HG03066 (cell line): ENCODE measurements around the gene FAXDC2.
A peak's percentile ranks its signal among the peaks of the same experiment; 100 is the strongest.
"Not testable (repeated sequence)": the region's sequence is repeated elsewhere in the genome, so short reads cannot be mapped to it uniquely, and the experiment has no call there.

Source experiments
- ATAC-seq: cut with Tn5 transposase; IDR thresholded peaks from one replicate; pipeline ENCODE4 v1.9.1; 2021; ENCODE audit warnings: low read depth; ENCODE audit not compliant: unreplicated experiment

Gene FAXDC2

GRCh38 chr5:154862766-154863165 lies 12.4 kb upstream of the FAXDC2 start:
- no peak for ATAC-seq

DNA sequence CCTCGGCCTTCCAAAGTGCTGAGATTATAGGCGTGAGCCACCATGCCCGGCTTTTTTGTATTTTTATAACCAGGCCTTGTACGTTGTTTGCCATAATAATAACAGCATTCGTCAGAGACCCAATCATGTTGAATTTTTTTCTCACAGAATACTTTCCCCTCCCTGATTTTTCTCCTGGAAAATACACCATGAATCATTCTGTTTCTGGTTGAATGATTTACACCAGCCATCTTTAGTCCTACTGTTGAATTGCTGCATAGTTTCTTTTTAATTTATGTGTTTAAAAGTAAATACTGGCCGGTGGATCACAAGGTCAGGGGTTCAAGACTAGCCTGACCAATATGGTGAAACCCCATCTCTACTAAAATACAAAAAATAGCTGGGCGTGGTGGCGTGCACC lies 11.5 kb upstream of the FAXDC2 start:
- ATAC-seq, result no peak

DNA sequence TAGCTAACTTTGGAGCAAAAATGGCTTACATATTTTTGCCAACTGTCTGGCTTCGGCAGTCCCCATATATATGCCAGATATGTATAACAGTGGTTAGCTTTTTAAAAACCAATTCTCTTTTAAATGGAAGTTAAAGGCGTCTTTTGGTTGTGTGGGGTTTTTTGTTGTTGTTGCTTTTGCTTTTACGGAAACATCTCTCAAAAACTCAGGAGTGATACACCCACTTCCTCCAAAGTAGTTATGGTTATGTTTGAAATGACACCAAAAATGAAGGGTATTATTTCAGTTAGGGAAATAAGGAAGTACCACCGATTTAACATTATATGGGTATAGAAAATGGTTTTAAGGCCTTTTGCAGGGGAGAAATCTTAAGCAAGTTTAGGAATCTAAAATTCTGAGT lies 10.4 kb upstream of the FAXDC2 start:
- ATAC-seq, result no peak

DNA sequence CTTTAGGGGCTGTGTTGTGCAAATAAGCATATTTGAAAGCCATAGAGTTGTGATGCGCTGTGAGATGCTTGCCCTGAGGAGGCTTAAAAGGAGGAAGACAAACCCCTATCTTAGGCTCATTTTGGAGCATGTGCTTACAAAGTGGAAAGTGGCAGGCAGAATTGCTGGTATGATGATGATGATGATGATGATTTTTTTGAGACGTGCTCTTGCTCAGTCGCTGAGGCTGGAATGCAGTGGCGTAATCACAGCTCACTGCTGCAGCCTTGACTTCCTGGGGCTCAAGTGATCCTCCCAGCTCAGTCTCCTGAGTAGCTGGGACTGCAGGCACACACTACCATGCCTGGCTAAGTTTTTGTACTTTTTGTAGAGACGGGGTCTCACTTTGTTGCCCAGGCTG lies 9.7 kb upstream of the FAXDC2 start:
- no peak for ATAC-seq

GRCh38 chr5:154858972-154859871 lies 8.8 kb upstream of the FAXDC2 start:
- ATAC-seq, result no peak

GRCh38 chr5:154858297-154858971 lies 8.0 kb upstream of the FAXDC2 start, which contains the start of gene CNOT8:
Gene CNOT8 (plus strand): TSS chr5:154858627. CDS start chr5:154863279, 4,652 bp downstream.
- ATAC-seq, result peak; percentile 71

- peak; percentile 58 for ATAC-seq
Observed at GRCh38 chr5:154857530-154858296, 7.3 kb upstream of the FAXDC2 start.

GRCh38 chr5:154851351-154851750 lies 948 bp upstream of the FAXDC2 start:
- no peak for ATAC-seq

GRCh38 chr5:154849791-154850201 lies 607 bp downstream of the FAXDC2 start:
- no peak for ATAC-seq

DNA sequence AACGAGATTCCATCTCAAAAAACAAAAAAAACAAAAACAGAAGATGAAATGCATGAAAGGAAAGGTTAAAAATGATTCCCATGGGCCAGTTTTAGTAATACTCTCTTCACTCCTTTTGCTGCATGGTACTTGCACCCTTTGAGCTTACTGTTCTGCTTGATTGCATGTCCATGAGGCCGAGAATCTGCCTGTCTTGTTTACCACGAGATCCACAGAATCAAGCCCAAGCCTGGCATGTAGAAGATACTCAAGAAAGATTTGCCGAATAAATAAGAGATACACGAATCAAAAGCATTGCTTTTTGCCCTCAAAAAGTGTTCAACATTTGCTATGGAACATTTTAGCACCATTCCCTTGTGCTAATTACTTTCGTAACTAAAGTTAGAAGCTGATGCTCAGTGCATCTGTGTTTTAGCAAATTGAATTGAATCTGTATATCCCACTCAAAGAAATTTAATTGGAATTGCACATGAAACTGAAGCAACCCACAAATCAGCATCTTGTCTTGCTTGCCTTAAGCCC lies 1.1 kb downstream of the FAXDC2 start:
- ATAC-seq, result no peak

- no peak for ATAC-seq
Observed at GRCh38 chr5:154844809-154845208, 5.6 kb downstream of the FAXDC2 start.

DNA sequence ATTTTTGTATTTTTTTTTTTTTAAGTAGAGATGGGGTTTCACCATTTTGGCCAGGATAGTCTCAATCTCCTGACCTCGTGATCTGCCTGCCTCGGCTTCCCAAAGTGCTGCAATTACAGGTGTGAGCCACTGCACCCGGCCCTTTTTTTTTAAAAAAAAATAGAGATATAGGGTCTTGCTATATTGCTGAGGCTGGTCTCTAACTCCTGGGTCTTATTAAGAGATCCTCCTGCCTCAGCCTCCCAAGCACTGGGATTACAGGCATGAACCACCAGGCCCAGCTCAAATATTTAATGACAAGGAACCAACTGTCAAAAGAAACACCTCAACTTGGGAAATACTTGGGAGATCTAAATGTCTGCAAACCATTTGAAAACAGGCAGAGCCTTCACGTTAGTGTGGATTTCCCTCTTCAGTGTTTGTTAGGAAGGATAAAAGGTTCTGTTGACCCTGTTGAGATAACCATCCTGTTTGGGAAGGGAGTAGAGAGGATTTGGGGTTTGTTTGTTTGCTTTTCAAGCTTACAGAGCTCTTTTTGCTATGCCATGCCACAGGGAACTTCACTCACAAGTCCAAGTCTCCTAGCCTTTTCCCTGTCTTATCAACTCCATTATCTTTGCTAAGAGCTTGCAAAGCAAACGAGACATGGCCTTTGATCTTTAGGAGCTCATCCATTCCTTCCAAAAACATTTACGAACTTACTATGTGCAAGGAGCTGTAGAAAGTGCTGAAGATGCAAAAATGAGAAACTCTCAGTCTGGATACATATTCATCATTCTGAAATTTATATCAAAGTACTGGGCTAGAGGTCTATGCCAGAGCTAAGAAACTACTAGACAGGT lies 7.5 kb downstream of the FAXDC2 start:
- ATAC-seq, result no peak

GRCh38 chr5:154841273-154841661 lies 9.1 kb downstream of the FAXDC2 start:
- no peak for ATAC-seq

DNA sequence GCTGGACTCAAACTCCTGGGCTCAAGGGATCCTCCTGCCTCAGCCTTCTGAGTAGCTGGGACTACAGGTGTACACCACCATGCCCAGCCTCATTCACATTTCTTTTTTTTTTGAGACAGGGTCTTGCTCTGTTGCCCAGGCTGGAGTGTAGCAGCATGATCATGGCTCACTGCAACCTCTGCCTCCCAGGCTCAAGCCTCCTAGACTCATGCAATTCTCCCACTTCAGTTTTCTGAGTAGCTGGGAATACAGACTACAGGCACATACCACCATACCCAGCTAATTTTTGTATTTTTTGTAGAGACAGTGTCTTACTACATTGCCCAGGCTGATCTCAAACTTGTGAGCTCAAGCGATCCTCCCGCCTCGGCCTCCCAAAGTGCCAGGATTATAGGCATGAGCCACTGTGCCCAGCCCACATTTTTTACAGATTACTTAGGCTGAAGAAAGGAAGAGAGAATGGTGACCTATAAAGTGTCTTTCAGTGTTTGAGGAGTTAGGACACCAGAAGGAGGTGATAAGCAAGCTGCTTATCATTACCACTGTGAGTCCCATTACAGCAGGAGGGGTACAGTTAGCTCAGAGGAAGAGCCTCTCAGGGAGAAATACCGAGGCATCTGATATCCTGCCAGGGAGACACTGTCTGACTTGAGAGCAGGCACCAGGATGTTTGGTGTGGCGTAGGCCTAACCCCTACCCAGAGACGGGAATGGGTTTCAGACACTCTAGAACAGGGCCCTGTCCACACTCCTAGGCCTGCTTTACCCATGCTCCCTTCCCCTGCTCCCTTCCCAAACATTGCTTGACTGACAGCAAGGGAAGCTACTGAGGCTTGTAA lies 9.7 kb downstream of the FAXDC2 start:
- no peak for ATAC-seq

DNA sequence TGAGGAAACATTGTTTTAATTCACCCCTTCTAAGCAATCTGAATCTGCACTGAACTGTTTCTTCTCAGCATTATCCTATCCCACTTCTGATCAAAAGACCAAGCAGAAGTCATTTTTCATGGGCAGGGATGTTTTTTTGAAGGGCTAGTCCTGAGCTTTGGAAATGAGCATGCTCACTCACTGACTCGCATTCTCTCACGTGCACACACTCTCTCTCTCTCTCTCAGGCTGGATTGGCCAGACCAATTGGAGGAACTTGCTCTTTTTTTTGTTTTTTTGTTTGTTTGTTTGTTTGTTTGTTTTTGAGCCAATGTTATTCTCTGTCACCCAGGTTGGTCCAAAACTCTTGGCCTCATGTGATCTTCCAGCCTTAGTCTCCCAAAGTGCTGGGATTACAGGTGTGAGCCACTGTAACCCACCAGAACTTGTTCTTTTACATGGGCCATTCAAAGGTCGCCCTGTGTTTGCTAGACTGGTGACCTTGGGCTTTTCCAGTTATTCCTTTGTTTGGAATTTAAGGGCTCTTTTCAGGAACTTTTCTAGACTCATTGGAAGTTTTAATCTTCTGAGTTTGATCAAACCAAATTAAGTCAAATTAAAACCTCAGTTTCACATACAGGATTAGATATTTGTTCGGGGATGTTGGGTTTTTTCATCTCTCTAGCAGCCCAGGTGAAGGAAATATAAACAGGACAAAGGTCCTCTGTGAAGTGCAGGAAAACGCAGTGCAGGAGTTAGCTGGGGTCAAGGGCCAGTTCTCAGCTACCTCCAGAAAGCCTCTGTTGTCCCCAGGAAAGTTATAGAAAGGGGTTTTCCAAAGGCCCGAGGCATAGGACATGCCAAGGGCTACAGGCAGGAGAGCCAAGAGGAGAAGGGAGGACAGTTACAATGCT lies 13.1 kb downstream of the FAXDC2 start:
- ATAC-seq, result no peak

DNA sequence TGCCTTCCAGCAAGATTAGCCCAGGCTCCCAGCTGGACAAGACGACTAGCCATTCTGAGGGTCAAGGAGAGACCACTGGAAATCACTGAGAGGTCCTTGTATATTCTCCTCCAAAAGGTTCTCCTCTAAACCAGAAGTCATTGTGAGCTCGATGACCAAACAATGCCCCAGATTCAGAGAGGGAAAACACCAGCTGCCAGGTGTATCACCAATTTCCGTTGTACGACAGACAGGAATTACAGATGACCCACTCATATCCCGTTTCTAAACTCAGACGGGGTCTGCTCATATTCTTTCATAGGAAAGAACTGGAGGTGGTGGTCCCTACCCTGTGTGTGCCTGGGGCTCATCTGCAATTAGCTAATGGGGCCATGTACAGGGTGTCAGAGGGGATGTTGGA lies 14.2 kb downstream of the FAXDC2 start:
- no peak for ATAC-seq

DNA sequence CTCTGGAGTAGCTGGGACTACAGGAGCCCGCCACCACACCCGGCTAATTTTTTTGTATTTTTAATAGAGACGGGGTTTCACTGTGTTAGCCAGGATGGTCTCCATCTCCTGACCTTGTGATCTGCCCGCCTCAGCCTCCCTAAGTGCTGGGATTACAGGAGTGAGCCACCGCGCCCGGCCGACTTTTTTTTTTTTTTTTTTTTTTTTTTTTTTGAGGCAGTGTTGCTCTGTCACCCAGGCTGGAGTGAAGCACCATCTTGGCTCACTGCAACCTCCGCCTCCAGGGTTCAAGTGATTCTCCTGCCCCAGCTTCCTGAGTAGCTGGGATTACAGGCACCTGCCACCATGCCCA lies 14.7 kb downstream of the FAXDC2 start:
- ATAC-seq, result not testable (repeated sequence)

DNA sequence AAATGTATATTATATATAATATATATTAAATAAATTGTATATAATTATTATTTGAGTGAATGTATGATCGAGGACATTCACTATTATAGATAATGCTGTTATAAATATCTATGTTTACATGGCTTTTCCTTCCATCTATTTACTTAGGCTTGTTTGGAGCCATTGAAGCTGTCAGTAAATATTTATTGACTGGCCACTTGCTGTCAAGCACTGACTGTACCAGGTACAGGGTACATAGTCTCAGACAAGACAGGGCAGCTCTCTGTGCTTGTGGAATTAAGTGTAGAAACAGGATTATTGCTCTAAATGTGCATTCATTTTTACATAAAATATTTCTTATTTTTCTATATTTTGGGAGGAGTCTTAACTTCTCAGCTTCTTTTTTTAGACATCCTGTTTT lies 16.4 kb downstream of the FAXDC2 start:
- no peak for ATAC-seq
